GM12878 (cell line): ENCODE results near the gene KRT80. TPM values are rescaled to one million over a fixed set of nuclear protein-coding genes. Genes with fewer than 3 reads are reported as not detected.

Experiments used
- ATAC-seq: fragments of 200-7000 bp; cut with Tn5 transposase; 3 replicates; pipeline ENCODE4 v1.9.1; 2020; ENCODE audit warnings: mild to moderate bottlenecking, moderate library complexity
- BruUV-seq: library from RNA; stranded (reverse); fragments of 400-500 nt; replicated peaks from 2 replicates; lab custom pipeline; 2021; lab: Mats Ljungman, UMichigan
- CTCF ChIA-PET: fragments of 300-600 bp; sonication (Branson Sonifier 250); formaldehyde crosslinking; extraction: SDS; loops from one replicate; lab custom pipeline; 2021; ENCODE audit warnings: inconsistent platforms; lab: Yijun Ruan, JAX
- POLR2A ChIA-PET: fragments of 350-600 bp; formaldehyde crosslinking; extraction: SDS; loops from one replicate; lab custom pipeline; 2021; ENCODE audit warnings: inconsistent platforms; lab: Charles Lee
- RAD21 ChIA-PET: fragments of 300-600 bp; sonication (Branson Sonifier 250); formaldehyde crosslinking; loops from one replicate; lab custom pipeline; 2023; ENCODE audit warnings: antibody characterized with exemption; ENCODE audit not compliant: unreplicated experiment; lab: Charles Lee
- SMC1A ChIA-PET: fragments of 300-600 bp; sonication (Branson Sonifier 250); formaldehyde crosslinking; loops from one replicate; lab custom pipeline; 2023; ENCODE audit not compliant: unreplicated experiment, uncharacterized antibody; lab: Charles Lee
- DNase-seq: peaks from one replicate; pipeline ENCODE4 v3.0.0-alpha.2; 2011; ENCODE audit warnings: low read depth, low spot score
- FAIRE-seq: peaks from 3 replicates; lab custom pipeline; 2011; peaks lifted over from hg19 to GRCh38; lab: Jason Lieb, UNC
- H2AFZ ChIP-seq: 2 replicates; pipeline ENCODE4 v1.6.0; 2011; ENCODE audit warnings: low read depth, low read length, control low read depth; ENCODE audit not compliant: control insufficient read depth
- H3K27ac ChIP-seq: 2 replicates; pipeline ENCODE4 v1.5.1; 2011; ENCODE audit warnings: control low read depth; ENCODE audit not compliant: control insufficient read depth, insufficient read depth
- H3K27me3 ChIP-seq, 2 experiments: replicated peaks in 1 of 2; 2 replicates each; pipeline versions ENCODE4 v1.6.0 to v1.6.1; 2011; ENCODE audit warnings: low read length in 1 of 2; ENCODE audit not compliant: control insufficient read depth in 2 of 2, insufficient read depth in 2 of 2
- H3K36me3 ChIP-seq, 2 experiments: 2 replicates each; pipeline ENCODE4 v1.5.1; 2011; ENCODE audit warnings: low read length in 1 of 2; ENCODE audit not compliant: control insufficient read depth in 2 of 2, insufficient read depth in 2 of 2
- H3K4me1 ChIP-seq: 2 replicates; pipeline ENCODE4 v1.6.1; 2011; ENCODE audit warnings: mild to moderate bottlenecking, low read length, moderate library complexity, mixed read lengths; ENCODE audit not compliant: control insufficient read depth, insufficient read depth
- H3K4me2 ChIP-seq: 2 replicates; pipeline ENCODE4 v1.6.0; 2011; ENCODE audit warnings: control low read depth; ENCODE audit not compliant: control insufficient read depth, insufficient read depth
- H3K4me3 ChIP-seq: fragments of 200-600 bp; sonication (generic); 2 replicates; pipeline ENCODE4 v1.5.1; 2016
- H3K79me2 ChIP-seq: 2 replicates; pipeline ENCODE4 v1.6.0; 2011; ENCODE audit warnings: low read length; ENCODE audit not compliant: control insufficient read depth, insufficient read depth
- H3K9ac ChIP-seq: 2 replicates; pipeline ENCODE4 v1.8.0; 2011; ENCODE audit warnings: low read length, control low read depth, mixed read lengths; ENCODE audit not compliant: control insufficient read depth, insufficient read depth
- H3K9me3 ChIP-seq: replicated peaks from 3 replicates; pipeline ENCODE4 v1.5.1; 2011; ENCODE audit warnings: mild to moderate bottlenecking, low read length; ENCODE audit not compliant: control insufficient read depth, insufficient read depth
- H4K20me1 ChIP-seq: 2 replicates; pipeline ENCODE4 v1.6.0; 2011; ENCODE audit not compliant: control insufficient read depth, insufficient read depth
- CEBPB ChIP-seq, 2 experiments: fragments of 150-350 bp in 1 of 2; IDR thresholded peaks; 2 replicates each; pipeline ENCODE4 v1.6.1; 2012 to 2014; ENCODE audit warnings: low read depth in 2 of 2, low read length in 2 of 2, borderline replicate concordance in 1 of 2, inconsistent platforms in 1 of 2
- FOXK2 ChIP-seq: fragments of 450-650 bp; IDR thresholded peaks from 2 replicates; pipeline ENCODE4 v1.6.1; 2017; ENCODE audit warnings: mild to moderate bottlenecking, moderate library complexity
- NFXL1 ChIP-seq: fragments of 450-650 bp; IDR thresholded peaks from 2 replicates; pipeline ENCODE4 v1.6.1; 2017; ENCODE audit warnings: antibody characterized with exemption, mild to moderate bottlenecking, borderline replicate concordance
- NRF1 ChIP-seq: conservative IDR thresholded peaks from 2 replicates; pipeline ENCODE4 v1.6.1; 2011; ENCODE audit warnings: mild to moderate bottlenecking, low read depth, low read length, improper control_type of control experiment
- WGBS: methylation state at CpG from one replicate; pipeline ENCODE4 v1.1.6; 2016; ENCODE audit warnings: low lambda C conversion rate; ENCODE audit not compliant: insufficient replicate concordance, insufficient coverage; ENCODE audit errors: missing lambda C conversion rate; 5-methylcytosine and 5-hydroxymethylcytosine counted together
- in situ Hi-C: fragments of 300-500 bp; cut with MboI; formaldehyde crosslinking; loops from 9 replicates; pipeline ENCODE4 v1.14.3; 2018; ENCODE audit warnings: mixed read lengths
- intact Hi-C: fragments of 100-400 bp; cut with micrococcal nuclease; formaldehyde crosslinking; loops from one replicate; pipeline ENCODE4 v1.14.2; 2022; ENCODE audit not compliant: unreplicated experiment
- polyA plus RNA-seq, 11 experiments: library from polyadenylated mRNA; depleted of rRNA in 4 of 11; unstranded in 6 of 11; stranded (reverse) in 5 of 11; fragments of >200 nt; fragmentation: Nextera tagmentation in 4 of 11; fragmentation: Illumina TruSeq in 1 of 11; extraction: Ambion mirVana in 4 of 11; extraction: Trizol in 1 of 11; gene quantifications; 1 replicate in 1 of 11; 2 replicates in 10 of 11; pipeline versions ENCODE4 v1.2.1 to v1.2.3, GENCODE V29; 2011 to 2016; ENCODE audit warnings: inconsistent platforms in 2 of 11, missing spikeins in 2 of 11, low read depth in 1 of 11
- total RNA-seq, 4 experiments: library from RNA; depleted of rRNA in 3 of 4; stranded (reverse); fragments of >200 nt in 3 of 4; fragmentation: Illumina TruSeq in 1 of 4; extraction: Trizol in 1 of 4; gene quantifications; 2 replicates each; pipeline versions ENCODE4 v1.2.1 to v1.2.3, GENCODE V29; 2013 to 2021
- TF ChIP-seq, protein P1 (sequence below): fragments of 450-650 bp; IDR thresholded peaks from 2 replicates; pipeline ENCODE4 v1.6.1; 2017; ENCODE audit warnings: mild to moderate bottlenecking, moderate library complexity
- TF ChIP-seq, protein P2 (sequence below): fragments of 450-650 bp; IDR thresholded peaks from 2 replicates; pipeline ENCODE4 v1.6.1; 2016; ENCODE audit warnings: mild to moderate bottlenecking, moderate library complexity, borderline replicate concordance
- TF ChIP-seq, protein P3 (sequence below): IDR thresholded peaks from 2 replicates; pipeline ENCODE4 v1.6.1; 2012; ENCODE audit warnings: low read depth, low read length, improper control_type of control experiment

Gene KRT80
- total and polyA plus RNA-seq, 10 of the 15 experiments (the other 5 are each of a cell fraction or from before 2014, with no cell fraction given), result 0.01 TPM; not detected in 9

DNA sequence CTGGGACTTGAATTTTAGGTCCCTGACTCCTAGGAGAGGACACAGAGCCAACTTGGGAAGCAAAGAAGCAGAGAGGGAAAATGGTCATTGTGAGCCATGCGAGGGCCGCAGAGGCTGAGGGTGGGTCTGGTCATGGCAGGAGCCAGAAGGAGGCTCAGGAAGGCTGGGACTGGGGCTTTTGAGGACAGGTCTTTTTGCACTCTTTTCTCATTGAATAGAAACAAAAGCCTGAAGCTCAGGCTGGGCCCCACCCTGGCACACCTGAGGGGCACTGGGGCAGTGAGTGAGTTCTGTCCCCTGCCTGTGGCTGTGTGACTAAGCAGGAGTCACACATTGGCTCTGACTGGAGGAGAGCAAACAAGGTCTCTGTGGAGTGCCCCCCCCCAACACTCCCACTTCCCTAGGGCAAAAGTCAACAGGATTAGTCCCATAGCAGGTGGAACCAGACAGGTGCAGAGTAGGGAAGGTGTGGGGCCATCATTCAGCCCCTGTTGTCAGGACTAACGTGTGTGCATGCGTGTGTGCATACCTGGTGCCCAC is 44.1 kb upstream of the KRT80 start:
- WGBS, result 56% methylated on average over 3 of the region's 4 CpGs
- in situ Hi-C loops, result no loop called here
- Histone ChIP-seq H3K4me3 (no peak overlapping the region), H3K9ac (no peak overlapping the region), H2AFZ (no peak overlapping the region), H3K9me3 (no peaks in the 10 kb centered on the region), H3K27me3 (peaks cover 4 to 12% of the 10 kb centered on the region in 2 experiments; a peak in 3 of 4 replicates), H3K79me2 (no peaks in the 10 kb centered on the region), H3K27ac (no peak overlapping the region), H3K4me1 (no peaks in the 10 kb centered on the region), H3K4me2 (no peak overlapping the region), H3K36me3 (no peaks in the 10 kb centered on the region), H4K20me1 (no peaks in the 10 kb centered on the region)
- ChIA-PET CTCF (interaction anchor here (1.0 to 4.2 kb wide), 5 partner anchors 10 to 211 kb away, joined by 3 to 26 read pairs (median 4); no protein-coding TSS in a partner anchor), SMC1A (interaction anchor here (1.1 kb wide), 1 partner anchor 14 kb away, joined by 4 read pairs; no protein-coding TSS in a partner anchor), RAD21 (no interaction called here), POLR2A (no interaction called here)
- TF ChIP-seq CEBPB (IDR thresholded peaks at IDR 0.05; ENCODE audit: borderline replicate concordance in 1 of 2, low read depth in 2 of 2, low read length in 2 of 2) (no peak), NRF1 (no peak), NFXL1 (no peak), FOXK2 (no peak)
- TF ChIP-seq, protein P1, sequence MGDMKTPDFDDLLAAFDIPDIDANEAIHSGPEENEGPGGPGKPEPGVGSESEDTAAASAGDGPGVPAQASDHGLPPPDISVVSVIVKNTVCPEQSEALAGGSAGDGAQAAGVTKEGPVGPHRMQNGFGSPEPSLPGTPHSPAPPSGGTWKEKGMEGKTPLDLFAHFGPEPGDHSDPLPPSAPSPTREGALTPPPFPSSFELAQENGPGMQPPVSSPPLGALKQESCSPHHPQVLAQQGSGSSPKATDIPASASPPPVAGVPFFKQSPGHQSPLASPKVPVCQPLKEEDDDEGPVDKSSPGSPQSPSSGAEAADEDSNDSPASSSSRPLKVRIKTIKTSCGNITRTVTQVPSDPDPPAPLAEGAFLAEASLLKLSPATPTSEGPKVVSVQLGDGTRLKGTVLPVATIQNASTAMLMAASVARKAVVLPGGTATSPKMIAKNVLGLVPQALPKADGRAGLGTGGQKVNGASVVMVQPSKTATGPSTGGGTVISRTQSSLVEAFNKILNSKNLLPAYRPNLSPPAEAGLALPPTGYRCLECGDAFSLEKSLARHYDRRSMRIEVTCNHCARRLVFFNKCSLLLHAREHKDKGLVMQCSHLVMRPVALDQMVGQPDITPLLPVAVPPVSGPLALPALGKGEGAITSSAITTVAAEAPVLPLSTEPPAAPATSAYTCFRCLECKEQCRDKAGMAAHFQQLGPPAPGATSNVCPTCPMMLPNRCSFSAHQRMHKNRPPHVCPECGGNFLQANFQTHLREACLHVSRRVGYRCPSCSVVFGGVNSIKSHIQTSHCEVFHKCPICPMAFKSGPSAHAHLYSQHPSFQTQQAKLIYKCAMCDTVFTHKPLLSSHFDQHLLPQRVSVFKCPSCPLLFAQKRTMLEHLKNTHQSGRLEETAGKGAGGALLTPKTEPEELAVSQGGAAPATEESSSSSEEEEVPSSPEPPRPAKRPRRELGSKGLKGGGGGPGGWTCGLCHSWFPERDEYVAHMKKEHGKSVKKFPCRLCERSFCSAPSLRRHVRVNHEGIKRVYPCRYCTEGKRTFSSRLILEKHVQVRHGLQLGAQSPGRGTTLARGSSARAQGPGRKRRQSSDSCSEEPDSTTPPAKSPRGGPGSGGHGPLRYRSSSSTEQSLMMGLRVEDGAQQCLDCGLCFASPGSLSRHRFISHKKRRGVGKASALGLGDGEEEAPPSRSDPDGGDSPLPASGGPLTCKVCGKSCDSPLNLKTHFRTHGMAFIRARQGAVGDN, result no peak
- TF ChIP-seq, protein P2, sequence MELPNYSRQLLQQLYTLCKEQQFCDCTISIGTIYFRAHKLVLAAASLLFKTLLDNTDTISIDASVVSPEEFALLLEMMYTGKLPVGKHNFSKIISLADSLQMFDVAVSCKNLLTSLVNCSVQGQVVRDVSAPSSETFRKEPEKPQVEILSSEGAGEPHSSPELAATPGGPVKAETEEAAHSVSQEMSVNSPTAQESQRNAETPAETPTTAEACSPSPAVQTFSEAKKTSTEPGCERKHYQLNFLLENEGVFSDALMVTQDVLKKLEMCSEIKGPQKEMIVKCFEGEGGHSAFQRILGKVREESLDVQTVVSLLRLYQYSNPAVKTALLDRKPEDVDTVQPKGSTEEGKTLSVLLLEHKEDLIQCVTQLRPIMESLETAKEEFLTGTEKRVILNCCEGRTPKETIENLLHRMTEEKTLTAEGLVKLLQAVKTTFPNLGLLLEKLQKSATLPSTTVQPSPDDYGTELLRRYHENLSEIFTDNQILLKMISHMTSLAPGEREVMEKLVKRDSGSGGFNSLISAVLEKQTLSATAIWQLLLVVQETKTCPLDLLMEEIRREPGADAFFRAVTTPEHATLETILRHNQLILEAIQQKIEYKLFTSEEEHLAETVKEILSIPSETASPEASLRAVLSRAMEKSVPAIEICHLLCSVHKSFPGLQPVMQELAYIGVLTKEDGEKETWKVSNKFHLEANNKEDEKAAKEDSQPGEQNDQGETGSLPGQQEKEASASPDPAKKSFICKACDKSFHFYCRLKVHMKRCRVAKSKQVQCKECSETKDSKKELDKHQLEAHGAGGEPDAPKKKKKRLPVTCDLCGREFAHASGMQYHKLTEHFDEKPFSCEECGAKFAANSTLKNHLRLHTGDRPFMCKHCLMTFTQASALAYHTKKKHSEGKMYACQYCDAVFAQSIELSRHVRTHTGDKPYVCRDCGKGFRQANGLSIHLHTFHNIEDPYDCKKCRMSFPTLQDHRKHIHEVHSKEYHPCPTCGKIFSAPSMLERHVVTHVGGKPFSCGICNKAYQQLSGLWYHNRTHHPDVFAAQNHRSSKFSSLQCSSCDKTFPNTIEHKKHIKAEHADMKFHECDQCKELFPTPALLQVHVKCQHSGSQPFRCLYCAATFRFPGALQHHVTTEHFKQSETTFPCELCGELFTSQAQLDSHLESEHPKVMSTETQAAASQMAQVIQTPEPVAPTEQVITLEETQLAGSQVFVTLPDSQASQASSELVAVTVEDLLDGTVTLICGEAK, result no peak
- TF ChIP-seq, protein P3, sequence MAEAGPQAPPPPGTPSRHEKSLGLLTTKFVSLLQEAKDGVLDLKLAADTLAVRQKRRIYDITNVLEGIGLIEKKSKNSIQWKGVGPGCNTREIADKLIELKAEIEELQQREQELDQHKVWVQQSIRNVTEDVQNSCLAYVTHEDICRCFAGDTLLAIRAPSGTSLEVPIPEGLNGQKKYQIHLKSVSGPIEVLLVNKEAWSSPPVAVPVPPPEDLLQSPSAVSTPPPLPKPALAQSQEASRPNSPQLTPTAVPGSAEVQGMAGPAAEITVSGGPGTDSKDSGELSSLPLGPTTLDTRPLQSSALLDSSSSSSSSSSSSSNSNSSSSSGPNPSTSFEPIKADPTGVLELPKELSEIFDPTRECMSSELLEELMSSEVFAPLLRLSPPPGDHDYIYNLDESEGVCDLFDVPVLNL, result no peak
- FAIRE-seq (no peak), DNase-seq (no peak), ATAC-seq (no peak)
- BruUV-seq, result no TSS peak
- intact Hi-C loops, result no loop called here
